DMS53 (cell line): ENCODE data around the gene PRRC2B.
A peak's percentile ranks its signal among the peaks of the same experiment; 100 is the strongest.

Experiments used
- DNase-seq: peaks from one replicate; lab custom pipeline; 2025; lab: John Stamatoyannopoulos, UW

The PRRC2B gene

GRCh38 chr9:131516930-131517329 is 123.0 kb downstream of the PRRC2B start:
- no peak for DNase-seq

DNA sequence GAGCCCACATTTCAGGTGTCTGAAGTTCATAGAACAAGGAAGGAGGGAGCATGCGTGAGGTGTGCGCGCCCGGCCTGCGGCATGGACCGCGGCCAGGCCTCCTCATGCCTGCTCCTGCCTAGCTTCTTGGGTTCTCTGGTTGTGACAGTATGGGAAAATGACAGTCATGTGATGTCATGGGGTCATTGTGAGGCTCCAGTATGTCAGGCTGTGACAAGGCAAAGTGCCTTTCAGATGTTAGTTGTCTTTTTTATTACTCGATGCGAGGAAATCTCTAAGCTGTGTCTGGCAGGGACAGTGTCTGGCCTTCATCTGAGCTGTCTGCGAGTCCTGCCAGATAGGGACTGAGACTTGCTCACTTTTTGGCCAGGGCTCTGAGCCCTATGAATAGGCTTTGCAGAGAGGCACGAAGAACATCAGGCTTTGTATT is 123.9 kb downstream of the PRRC2B start:
- no peak for DNase-seq

DNA sequence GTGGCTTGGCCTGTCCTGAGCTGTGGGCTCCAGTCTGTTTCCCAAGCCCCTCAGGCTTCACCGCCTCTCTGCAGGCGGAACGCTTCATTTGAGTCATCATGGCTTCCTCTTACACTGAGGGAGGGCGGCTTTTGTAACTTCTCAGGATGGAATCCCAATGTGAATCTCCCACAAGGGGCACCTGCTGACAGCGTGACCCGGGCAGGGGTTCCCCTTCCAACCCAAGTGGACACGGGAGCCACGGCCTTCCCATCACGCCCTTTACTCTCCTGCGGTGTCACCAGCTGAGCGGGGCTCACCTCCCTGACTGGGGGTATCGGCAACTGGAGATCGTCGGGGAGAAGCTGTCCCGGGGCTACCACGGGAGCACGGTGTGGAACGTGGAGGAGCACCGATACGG is 124.7 kb downstream of the PRRC2B start:
- no peak for DNase-seq

DNA sequence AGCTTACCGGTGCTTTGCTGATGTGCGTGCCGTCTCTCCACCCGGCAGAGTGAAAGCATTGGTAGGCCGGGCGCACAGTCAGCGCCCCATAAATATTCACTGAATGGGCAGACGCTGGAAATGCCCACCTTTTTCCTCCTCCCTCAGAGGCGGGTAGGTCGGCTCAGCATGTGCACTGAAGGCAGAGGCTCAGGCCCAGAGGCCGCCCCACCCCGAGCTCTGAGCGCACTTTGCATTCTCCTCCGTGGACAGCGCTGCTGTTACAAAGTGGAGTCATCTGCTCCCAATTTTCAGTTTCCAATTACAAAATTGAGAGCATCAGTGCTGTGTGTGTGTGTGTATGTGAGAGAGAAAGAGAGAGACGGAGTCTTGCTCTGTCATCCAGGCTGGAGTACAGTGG is 126.6 kb downstream of the PRRC2B start:
- no peak for DNase-seq

DNA sequence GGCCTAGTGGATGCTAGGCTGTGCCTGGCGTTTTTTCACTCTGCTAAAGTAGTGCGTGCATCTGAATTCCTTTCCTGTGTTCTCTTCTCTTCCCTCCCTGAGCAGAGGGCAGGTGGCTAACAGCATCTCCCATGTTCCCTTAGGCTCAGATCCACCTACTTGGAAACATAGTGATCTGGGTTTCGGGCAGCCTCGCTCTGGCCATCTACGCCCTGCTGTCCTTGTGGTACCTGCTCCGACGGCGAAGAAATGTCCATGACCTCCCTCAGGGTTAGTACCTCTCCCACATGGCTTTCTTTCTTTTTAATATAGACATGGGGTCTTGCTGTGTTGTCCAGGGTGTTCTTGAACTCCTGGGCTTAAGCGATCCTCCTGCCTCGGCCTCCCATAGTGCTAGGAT is 127.3 kb downstream of the PRRC2B start:
- no peak for DNase-seq

DNA sequence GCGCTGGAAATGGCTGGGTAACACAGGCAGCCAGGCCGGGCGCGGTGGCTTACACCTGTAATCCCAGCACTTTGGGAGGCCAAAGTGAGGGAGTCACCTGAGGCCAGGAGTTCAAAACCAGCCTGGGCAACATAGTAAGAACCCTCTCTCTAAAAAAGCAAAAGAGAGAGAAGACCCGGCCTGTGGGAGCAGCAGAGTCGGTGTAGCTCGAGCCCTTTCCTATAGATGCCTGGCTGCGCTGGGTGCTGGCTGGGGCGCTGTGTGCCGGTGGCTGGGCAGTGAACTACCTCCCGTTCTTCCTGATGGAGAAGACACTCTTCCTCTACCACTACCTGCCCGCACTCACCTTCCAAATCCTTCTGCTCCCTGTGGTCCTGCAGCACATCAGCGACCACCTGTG is 127.9 kb downstream of the PRRC2B start:
- no peak for DNase-seq

DNA sequence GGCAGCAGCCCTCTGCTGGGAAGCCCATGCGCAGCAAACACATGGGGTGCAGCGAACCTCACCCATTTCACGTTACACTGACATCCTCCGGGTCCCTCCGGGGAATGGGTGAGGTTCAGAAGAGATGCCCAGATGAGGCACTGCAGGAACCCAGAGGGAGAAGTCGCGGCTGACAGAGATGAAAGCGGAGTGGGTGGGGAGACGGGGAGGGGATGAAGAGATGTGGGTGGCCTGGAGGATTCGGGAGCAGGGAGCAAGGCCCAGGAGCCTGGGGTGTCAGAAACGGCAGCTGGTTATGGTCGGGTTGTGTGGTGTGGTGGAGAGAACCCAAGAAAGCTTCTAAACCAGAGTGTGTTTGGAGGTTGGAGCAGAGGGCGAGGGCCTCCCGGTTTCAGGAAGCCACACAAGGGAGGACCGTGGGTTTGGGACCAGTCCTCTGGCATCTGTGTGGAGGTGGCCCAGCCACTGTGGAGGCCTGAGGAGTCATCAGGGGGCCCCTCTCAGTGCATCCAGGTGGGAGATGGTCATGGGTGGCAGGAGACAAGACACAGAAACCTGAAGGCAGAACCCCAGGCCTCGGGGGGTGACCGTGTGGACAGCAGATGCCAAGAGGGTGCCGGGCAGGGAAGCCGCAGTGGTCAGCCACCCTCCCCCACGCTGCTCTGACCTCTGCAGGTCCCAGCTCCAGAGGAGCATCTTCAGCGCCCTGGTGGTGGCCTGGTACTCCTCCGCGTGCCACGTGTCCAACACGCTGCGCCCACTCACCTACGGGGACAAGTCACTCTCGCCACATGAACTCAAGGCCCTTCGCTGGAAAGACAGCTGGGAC is 128.6 kb downstream of the PRRC2B start:
- DNase-seq: no peak

- no peak for DNase-seq
Observed at GRCh38 chr9:131523086-131523388, 129.2 kb downstream of the PRRC2B start.

GRCh38 chr9:131523451-131524435 is 129.9 kb downstream of the PRRC2B start:
- no peak for DNase-seq

- no peak for DNase-seq
Observed at GRCh38 chr9:131524665-131525315, 130.9 kb downstream of the PRRC2B start.

DNA sequence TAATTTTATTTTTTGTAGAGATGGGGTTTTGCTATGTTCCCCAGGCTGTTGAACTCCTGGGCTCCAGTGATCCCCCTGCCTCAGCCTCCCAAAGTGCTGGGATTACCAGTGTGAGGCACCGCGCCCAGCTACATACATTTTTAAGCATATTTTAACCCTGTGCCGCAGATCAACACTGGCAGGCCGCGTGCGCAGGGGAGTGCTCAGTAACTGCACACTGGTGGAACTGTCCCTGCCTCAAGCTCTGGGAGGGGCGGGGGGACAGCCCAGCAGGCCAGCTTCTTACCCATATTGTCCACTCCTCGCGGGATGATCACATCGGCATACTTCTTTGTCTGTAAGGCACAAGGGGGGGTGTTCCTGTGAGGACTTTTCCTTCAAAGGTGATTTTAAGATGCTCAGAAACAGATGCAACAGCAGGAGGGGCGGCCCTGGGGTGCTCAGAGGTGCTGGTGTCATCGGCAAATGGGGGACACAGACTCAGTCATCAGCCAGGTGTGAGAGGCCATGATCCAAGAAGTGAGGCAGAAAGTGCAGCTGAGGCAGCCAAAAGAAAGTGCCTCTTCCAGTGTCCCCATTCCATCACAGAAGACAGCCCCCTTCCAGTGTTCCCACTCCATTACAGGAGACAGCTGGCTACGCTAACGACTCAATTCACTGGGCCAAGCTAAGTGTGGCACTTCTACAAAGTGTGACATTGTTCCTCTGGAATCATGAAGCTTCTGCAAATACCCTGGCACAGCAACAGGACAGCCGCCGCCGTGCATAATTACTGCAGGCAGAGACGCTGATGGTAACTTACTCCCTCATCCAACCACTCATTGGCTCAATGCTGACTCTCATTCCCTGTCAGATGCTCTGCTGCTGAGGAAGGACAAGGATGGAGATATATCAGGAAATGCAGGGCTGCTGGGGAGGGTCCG is 132.0 kb downstream of the PRRC2B start:
- no peak for DNase-seq

DNA sequence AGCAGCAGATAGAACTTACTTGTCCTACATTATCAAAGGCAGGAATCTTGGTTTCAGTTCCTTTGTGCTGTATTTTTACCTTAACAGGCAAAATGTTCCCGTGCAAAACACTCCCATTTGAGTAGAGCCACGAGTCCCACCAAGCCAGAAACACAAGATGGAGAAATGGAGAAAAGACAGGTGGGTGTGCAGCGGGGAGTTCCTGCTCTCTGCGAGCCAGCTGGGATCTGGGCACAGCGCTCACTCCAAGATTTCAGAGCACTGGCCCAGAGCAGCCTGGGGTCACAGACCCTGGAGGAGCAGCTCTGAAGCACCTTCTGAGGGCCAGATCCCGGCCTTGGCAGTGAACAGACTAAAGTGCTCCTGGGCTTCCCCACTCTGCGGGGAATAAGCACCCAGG is 134.3 kb downstream of the PRRC2B start:
- no peak for DNase-seq

GRCh38 chr9:131528886-131529505 is 135.1 kb downstream of the PRRC2B start:
- DNase-seq: no peak

DNA sequence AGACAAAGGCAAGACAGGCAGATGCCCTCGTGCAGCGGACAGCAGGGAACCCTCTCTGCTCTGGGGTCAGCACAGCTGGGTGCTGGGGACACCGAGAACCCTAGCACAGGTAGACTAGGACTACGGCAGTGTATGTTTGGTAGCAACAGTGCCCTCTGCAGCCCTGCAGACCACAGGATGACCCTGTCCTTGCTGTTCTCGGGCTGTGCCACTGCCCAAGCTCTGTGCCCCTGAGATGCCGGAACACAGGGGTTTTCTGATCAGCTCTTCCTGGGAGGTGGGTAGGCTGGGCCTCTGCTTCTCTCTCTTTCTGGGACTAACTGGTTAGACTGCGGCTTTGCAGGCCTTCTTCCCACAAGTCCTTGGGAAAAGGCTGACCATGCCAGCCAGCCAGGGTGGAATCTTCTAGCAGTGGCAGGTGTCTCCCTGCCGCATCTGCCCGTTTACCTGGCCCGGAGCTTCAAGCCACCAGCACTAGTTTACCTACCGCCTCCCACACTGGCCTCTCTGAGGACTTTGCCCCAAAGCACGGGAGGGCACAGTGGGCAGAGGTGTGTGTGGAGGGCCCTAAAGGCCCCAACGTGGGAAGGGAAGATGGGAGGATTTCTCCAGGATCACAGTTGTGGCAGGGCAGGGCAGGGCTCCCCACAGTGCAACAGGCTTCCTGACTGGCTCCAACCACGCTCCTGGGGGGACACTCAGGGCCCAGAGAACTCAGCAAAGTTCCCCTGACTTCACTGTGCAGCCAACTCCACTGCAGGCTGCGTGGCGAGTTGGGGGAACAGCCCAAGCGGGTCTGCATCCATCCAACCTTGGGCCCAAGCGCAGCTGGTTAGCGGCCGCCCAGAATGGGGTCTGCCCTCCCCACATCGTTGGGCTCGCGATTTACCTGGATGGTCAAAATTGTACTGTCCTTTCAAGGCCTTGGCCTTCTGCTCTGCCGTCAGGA is 136.0 kb downstream of the PRRC2B start:
- DNase-seq: peak; percentile 32

DNA sequence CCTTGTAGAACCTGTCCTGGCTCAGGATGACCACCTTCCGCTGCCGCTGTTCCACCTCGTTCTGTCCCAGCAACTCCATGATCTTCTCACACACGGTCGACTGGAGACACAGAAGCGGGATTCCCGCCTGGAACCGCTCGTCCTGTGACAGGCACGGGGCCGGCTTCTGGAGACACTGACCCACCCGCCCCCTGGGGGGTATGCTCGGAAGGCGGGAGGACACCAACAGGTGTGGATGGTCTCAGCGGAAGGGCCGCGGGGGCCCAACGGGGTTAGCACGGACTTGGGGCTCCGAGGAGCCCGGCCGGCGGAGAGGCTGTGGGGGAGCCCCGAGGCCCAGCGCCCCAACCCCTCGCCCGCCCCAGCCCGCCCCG is 136.6 kb downstream of the PRRC2B start:
- peak; percentile 80 for DNase-seq

GRCh38 chr9:131530920-131531832 is 137.3 kb downstream of the PRRC2B start, which contains the start of gene UCK1:
Gene UCK1 (minus strand): TSS chr9:131531263. CDS start chr9:131531174, 89 bp downstream.
- DNase-seq: peak; percentile 94

DNA sequence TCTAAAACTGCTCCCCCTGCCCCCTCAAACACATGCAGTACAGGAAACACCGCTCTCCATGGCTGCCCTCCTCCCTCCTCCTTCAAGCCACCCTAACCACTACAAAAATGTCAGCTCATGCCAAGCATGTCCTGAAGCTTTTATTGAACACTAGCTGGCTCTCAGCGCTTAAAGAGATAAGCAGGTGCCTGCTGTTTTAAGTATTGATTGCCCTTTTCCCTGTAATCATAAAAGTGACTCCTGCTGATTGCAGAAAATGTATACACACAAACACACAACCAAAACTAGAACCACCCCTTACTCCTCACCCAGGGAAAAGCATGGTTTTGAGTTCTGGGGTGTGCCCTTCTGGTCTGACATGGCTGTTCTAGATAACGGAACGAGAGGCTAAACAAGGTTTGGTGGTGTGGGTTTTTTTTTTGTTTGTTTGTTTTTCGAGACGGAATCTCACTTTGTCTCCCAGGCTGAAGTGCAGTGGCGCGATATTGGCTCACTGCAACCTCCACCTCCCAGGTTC is 140.9 kb downstream of the PRRC2B start:
- DNase-seq: peak; percentile 21

DNA sequence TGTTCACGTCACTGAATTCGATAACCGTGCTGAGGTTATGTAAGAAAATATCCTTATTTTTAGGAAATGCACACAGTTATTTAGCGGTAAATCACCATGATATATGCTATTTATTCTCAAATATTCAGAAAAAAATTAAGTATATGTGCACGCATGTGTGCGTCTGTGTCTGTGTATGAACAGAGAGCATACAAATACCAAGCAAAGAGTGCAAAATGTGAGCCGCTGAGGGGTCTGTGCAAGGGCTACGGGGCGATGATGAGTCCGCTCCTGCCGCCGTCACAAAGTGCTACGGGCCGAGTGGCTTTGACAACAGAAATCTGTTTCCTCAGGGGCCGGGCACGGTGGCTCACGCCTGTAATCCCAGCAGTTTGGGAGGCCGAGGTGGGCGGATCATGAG is 144.1 kb downstream of the PRRC2B start:
- DNase-seq: no peak
